Measurements from ENCODE around the gene SUGCT. TPM values are rescaled to one million over a fixed set of nuclear protein-coding genes. Genes with fewer than 3 reads are reported as not detected.
A peak's percentile ranks its signal among the peaks of the same experiment; 100 is the strongest.

Gene SUGCT
- total RNA-seq (2016; rRNA removed; fragmentation: Illumina TruSeq; extraction: Trizol) (22.2 and 23.6 TPM in 2 replicates), polyA plus RNA-seq (2011; rRNA removed) (8.7 and 10.1 TPM in 2 replicates), polyA minus RNA-seq (2011; rRNA and poly(A)+ RNA removed; ENCODE audit: low replicate concordance) (0.09 and 6.1 TPM in 2 replicates), Bru-seq, nascent RNA (percentile 51 among the genes with signal in this experiment), BruChase-seq, experiment 1, labeled RNA remaining after a 6-hour chase (percentile 45 among the genes with signal in this experiment), BruChase-seq, experiment 2, labeled RNA remaining after a 2-hour chase (percentile 56 among the genes with signal in this experiment)
- total RNA-seq (2016; cell fraction: cytosol; rRNA removed; fragmentation: Illumina TruSeq; extraction: Trizol; ENCODE audit: low read depth), result 5.1 and 5.8 TPM in 2 replicates
- total RNA-seq (2016; cell fraction: insoluble cytoplasmic fraction; rRNA removed; fragmentation: Illumina TruSeq; extraction: Trizol), result 24.7 and 27.2 TPM in 2 replicates
- 6.1 and 7.0 TPM in 2 replicates for total RNA-seq (2016; cell fraction: membrane; rRNA removed; fragmentation: Illumina TruSeq; extraction: Trizol)
- total RNA-seq (2016; cell fraction: nucleus; rRNA removed; fragmentation: Illumina TruSeq; extraction: Trizol), result 25.6 and 32.2 TPM in 2 replicates
- polyA plus RNA-seq (2011; cell fraction: cytosol; rRNA removed), result 6.7 and 7.3 TPM in 2 replicates
- 3.8 TPM in 2 replicates for polyA plus RNA-seq (2011; cell fraction: nucleus; rRNA removed)
- 10.0 and 13.8 TPM in 2 replicates for polyA plus RNA-seq (2012)
- 3.3 and 3.9 TPM in 2 replicates for polyA plus RNA-seq (2016; cell fraction: cytosol; fragmentation: Illumina TruSeq; extraction: Trizol; ENCODE audit: low read depth)
- 20.0 and 24.7 TPM in 2 replicates for polyA plus RNA-seq (2016; cell fraction: insoluble cytoplasmic fraction; fragmentation: Illumina TruSeq; extraction: Trizol; ENCODE audit: low read depth)
- polyA plus RNA-seq (2016; cell fraction: membrane; fragmentation: Illumina TruSeq; extraction: Trizol; ENCODE audit: low read depth), result 5.1 and 5.6 TPM in 2 replicates
- 12.5 and 13.2 TPM in 2 replicates for polyA plus RNA-seq (2016; cell fraction: nucleus; fragmentation: Illumina TruSeq; extraction: Trizol; ENCODE audit: insufficient read depth, low read depth)
- polyA minus RNA-seq (2011; cell fraction: cytosol; rRNA and poly(A)+ RNA removed), result 3.9 and 4.1 TPM in 2 replicates
- polyA minus RNA-seq (2011; cell fraction: nucleus; rRNA and poly(A)+ RNA removed), result 43.1 and 46.1 TPM in 2 replicates
- long read RNA-seq, experiment 1, partial matches to known transcripts, result 1 of 2 reads
- long read RNA-seq, experiment 1, other reads (novel, unspliced or antisense), result 1 of 2 reads
- long read RNA-seq, experiment 2, partial matches to known transcripts, result 1 of 4 reads
- long read RNA-seq, experiment 2, other reads (novel, unspliced or antisense), result 1 of 4 reads

GRCh38 chr7:40134428-40135316, at the start of gene SUGCT, which contains the start of gene MPLKIP:
SUGCT (plus strand) TSS chr7:40135005.
MPLKIP (minus strand) TSS chr7:40134622; CDS start chr7:40134567, 55 bp downstream.
- Histone ChIP-seq H3K27me3 (ENCODE audit: control insufficient read depth in 1 of 2, insufficient read depth in 2 of 2, low read length in 2 of 2) (no peaks in the 10 kb centered on the region; a peak in 1 of 5 replicates), H3K4me1 (ENCODE audit: insufficient read depth, low read length) (peaks cover 40% of the 10 kb centered on the region), H3K36me3 (replicated peaks in 1 of 2; ENCODE audit: control insufficient read depth in 1 of 2, insufficient read depth in 2 of 2, low read length in 2 of 2) (0 out of 5 replicates have a peak, but pooled peaks cover 0 to 4% of the 10 kb centered on the region in 2 experiments), H2AFZ (ENCODE audit: low read length) (peak within 1 kb of the TSS; percentile 100), H4K20me1 (ENCODE audit: insufficient read depth, low read length) (peaks cover 3% of the 10 kb centered on the region), H3K79me2 (ENCODE audit: insufficient read depth, low read length) (peaks cover 39% of the 10 kb centered on the region), H3K4me3 (replicated peaks in 1 of 3; ENCODE audit: insufficient read depth in 1 of 3, low read depth in 2 of 3, low read length in 3 of 3) (peak within 1 kb of the TSS; percentile 73 to 86 (median 84)), H3K27ac (ENCODE audit: extremely low read length, insufficient read depth, low read length) (peak within 1 kb of the TSS; percentile 92), H3K4me2 (ENCODE audit: low read depth, low read length) (peak within 1 kb of the TSS; percentile 76), H3K9me3 (ENCODE audit: low read length) (no peaks in the 10 kb centered on the region), H3K9ac (ENCODE audit: insufficient read depth, low read depth, low read length) (peak within 1 kb of the TSS; percentile 95)
- intact Hi-C loops (cut with micrococcal nuclease; ENCODE audit: unreplicated experiment) (loop anchor here (2.0 kb wide), 2 partner anchors 34 to 186 kb away; no protein-coding TSS in a partner anchor), in situ Hi-C loops (cut with HindIII; ENCODE audit: extremely low pct_ligation_motif_present, low pct_unique_long_range_greater_than_20kb) (no loop called here)
- DNase-seq (ENCODE audit: low spot score), result peak; percentile 74
- ChIA-PET POLR2A (interaction anchor here (0.6 to 2.1 kb wide), 8 partner anchors 9 to 542 kb away, joined by 3 to 12 read pairs (median 3); no protein-coding TSS in a partner anchor), CTCF (ENCODE audit: low intra/inter-chr PET ratio, low total read pairs) (interaction anchor here (0.6 to 1.0 kb wide), 2 partner anchors 37 to 82 kb away, joined by 3 read pairs; no protein-coding TSS in a partner anchor)
- peak; percentile 89 for ATAC-seq
- BruUV-seq (replicated peaks), result no TSS peak
- peak; percentile 49 for FAIRE-seq
- 0% methylated on average over 11 of the region's 75 CpGs for WGBS (ENCODE audit: low lambda C conversion rate)
- TF ChIP-seq, protein P1, sequence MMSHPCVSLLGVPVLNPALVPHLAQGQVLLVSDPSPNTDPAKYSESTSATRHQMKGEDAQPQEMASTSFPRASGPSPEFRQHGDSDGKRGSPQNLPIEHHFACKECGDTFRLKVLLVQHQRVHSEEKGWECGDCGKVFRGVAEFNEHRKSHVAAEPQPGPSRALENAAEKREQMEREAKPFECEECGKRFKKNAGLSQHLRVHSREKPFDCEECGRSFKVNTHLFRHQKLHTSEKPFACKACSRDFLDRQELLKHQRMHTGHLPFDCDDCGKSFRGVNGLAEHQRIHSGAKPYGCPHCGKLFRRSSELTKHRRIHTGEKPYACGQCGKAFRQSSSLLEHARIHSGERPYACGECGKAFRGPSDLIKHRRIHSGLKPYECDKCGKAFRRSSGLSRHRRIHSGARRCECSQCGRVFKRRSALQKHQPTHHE (CRISPR knock-in tag; IDR thresholded peaks at IDR 0.05; ENCODE audit: borderline replicate concordance), result peak; percentile 79
- TF ChIP-seq ZNF776 (CRISPR knock-in tag; IDR thresholded peaks at IDR 0.05), result peak; percentile 86; the same call in 1 of the 2 replicates
- TF ChIP-seq PBX3 (CRISPR knock-in tag; IDR thresholded peaks at IDR 0.05; ENCODE audit: borderline replicate concordance), result no peak
- peak; percentile 83 for TF ChIP-seq MYC (CRISPR knock-in tag; IDR thresholded peaks at IDR 0.05; ENCODE audit: borderline replicate concordance)
- peak; percentile 92 for TF ChIP-seq ZNF280B (CRISPR knock-in tag; IDR thresholded peaks at IDR 0.05; ENCODE audit: borderline replicate concordance)
- TF ChIP-seq, protein P2, sequence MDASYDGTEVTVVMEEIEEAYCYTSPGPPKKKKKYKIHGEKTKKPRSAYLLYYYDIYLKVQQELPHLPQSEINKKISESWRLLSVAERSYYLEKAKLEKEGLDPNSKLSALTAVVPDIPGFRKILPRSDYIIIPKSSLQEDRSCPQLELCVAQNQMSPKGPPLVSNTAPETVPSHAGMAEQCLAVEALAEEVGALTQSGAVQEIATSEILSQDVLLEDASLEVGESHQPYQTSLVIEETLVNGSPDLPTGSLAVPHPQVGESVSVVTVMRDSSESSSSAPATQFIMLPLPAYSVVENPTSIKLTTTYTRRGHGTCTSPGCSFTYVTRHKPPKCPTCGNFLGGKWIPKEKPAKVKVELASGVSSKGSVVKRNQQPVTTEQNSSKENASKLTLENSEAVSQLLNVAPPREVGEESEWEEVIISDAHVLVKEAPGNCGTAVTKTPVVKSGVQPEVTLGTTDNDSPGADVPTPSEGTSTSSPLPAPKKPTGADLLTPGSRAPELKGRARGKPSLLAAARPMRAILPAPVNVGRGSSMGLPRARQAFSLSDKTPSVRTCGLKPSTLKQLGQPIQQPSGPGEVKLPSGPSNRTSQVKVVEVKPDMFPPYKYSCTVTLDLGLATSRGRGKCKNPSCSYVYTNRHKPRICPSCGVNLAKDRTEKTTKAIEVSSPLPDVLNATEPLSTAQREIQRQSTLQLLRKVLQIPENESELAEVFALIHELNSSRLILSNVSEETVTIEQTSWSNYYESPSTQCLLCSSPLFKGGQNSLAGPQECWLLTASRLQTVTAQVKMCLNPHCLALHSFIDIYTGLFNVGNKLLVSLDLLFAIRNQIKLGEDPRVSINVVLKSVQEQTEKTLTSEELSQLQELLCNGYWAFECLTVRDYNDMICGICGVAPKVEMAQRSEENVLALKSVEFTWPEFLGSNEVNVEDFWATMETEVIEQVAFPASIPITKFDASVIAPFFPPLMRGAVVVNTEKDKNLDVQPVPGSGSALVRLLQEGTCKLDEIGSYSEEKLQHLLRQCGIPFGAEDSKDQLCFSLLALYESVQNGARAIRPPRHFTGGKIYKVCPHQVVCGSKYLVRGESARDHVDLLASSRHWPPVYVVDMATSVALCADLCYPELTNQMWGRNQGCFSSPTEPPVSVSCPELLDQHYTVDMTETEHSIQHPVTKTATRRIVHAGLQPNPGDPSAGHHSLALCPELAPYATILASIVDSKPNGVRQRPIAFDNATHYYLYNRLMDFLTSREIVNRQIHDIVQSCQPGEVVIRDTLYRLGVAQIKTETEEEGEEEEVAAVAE (CRISPR knock-in tag; IDR thresholded peaks at IDR 0.05; ENCODE audit: borderline replicate concordance), result no peak
